Suprapubic skin (tissue), 4 donors: Measurements from ENCODE around the gene AKR7A2.
"Not testable (repeated sequence)": the region's sequence is repeated elsewhere in the genome, so short reads cannot be mapped to it uniquely, and the experiment has no call there.

Source experiments
- POLR2A ChIP-seq, 2 donors: fragments of 450-650 bp; IDR thresholded peaks; one replicate each; pipeline ENCODE4 v1.6.1; 2017; ENCODE audit warnings: antibody characterized with exemption in 2 of 2, mild to moderate bottlenecking in 2 of 2, moderate library complexity in 2 of 2
- POLR2AphosphoS5 ChIP-seq, 3 donors: sonication (generic); formaldehyde crosslinking; IDR thresholded peaks; one replicate each; pipeline ENCODE4 v1.6.1; 2017; ENCODE audit warnings: antibody characterized with exemption in 3 of 3
- TF ChIP-seq, protein P1 (sequence below), 2 donors: fragments of 200-600 bp in 1 of 2; fragments of 450-650 bp in 1 of 2; sonication (generic) in 1 of 2; IDR thresholded peaks; one replicate each; pipeline ENCODE4 v1.5.1; 2016 to 2019; ENCODE audit warnings: antibody characterized with exemption in 2 of 2, mild to moderate bottlenecking in 1 of 2, moderate library complexity in 1 of 2

DNA sequence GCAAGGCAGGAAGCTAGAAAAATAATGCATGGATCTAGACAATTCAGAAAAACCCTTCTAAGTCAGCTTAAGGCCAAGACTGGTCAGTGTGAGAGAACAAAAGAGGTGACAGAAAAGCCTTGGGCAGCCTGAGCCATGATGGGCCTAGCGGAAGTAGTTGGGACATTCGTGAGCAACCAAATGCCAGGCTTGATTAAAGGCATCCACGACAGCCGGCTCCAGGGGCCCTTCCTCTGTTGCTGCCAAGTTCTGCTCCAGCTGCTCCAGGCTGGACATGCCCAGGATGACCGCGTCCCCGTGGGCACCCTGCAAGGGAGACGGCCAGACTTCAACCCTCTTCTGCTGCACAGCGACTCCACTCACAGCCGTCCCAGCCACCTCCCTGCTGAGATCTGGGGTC, 7.9 kb downstream of the AKR7A2 start:
- TF ChIP-seq, protein P1, sequence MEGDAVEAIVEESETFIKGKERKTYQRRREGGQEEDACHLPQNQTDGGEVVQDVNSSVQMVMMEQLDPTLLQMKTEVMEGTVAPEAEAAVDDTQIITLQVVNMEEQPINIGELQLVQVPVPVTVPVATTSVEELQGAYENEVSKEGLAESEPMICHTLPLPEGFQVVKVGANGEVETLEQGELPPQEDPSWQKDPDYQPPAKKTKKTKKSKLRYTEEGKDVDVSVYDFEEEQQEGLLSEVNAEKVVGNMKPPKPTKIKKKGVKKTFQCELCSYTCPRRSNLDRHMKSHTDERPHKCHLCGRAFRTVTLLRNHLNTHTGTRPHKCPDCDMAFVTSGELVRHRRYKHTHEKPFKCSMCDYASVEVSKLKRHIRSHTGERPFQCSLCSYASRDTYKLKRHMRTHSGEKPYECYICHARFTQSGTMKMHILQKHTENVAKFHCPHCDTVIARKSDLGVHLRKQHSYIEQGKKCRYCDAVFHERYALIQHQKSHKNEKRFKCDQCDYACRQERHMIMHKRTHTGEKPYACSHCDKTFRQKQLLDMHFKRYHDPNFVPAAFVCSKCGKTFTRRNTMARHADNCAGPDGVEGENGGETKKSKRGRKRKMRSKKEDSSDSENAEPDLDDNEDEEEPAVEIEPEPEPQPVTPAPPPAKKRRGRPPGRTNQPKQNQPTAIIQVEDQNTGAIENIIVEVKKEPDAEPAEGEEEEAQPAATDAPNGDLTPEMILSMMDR (IDR thresholded peaks at IDR 0.05), result not testable (repeated sequence)
- not testable (repeated sequence) for TF ChIP-seq POLR2A, POLR2AphosphoS5 (IDR thresholded peaks at IDR 0.05)
